ENCODE measurements around the gene MNDA.

- no peak for TF ChIP-seq TAF1 (IDR thresholded peaks at IDR 0.05; ENCODE audit: low read depth)
- no peak for TF ChIP-seq CREB1 (IDR thresholded peaks at IDR 0.05; ENCODE audit: low read depth)
- TF ChIP-seq, protein P1, sequence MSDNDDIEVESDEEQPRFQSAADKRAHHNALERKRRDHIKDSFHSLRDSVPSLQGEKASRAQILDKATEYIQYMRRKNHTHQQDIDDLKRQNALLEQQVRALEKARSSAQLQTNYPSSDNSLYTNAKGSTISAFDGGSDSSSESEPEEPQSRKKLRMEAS (IDR thresholded peaks at IDR 0.05) = no peak
- TF ChIP-seq NFIC (IDR thresholded peaks at IDR 0.05) = no peak
- TF ChIP-seq, protein P2, sequence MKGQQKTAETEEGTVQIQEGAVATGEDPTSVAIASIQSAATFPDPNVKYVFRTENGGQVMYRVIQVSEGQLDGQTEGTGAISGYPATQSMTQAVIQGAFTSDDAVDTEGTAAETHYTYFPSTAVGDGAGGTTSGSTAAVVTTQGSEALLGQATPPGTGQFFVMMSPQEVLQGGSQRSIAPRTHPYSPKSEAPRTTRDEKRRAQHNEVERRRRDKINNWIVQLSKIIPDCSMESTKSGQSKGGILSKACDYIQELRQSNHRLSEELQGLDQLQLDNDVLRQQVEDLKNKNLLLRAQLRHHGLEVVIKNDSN (IDR thresholded peaks at IDR 0.05) = no peak
- TF ChIP-seq EP300 (IDR thresholded peaks at IDR 0.05; ENCODE audit: borderline replicate concordance) = no peak
- TF ChIP-seq TEAD4 (IDR thresholded peaks at IDR 0.05) = no peak
Measured at GRCh38 chr1:158833264-158833663, 2.1 kb downstream of the MNDA start.
